Left renal cortex interstitium (tissue), 4 donors: ENCODE measurements around the gene SYT12. TPM values are rescaled to one million over a fixed set of nuclear protein-coding genes. Genes with fewer than 3 reads are reported as not detected.
A peak's percentile ranks its signal among the peaks of the same experiment; 100 is the strongest.

Experiments
- DNase-seq, 4 donors: peaks; one replicate each; pipeline ENCODE4 v3.0.0-alpha.2; 2013; ENCODE audit warnings: low read depth in 4 of 4, low spot score in 2 of 4, missing footprints in 1 of 4
- polyA plus RNA-seq, 4 donors: library from polyadenylated mRNA; unstranded; fragments of 120-200 nt; gene quantifications; one replicate each; pipeline ENCODE4 v1.2.1, GENCODE V29; 2013; ENCODE audit not compliant: insufficient read length in 4 of 4

Gene SYT12
- polyA plus RNA-seq, 4 donors = 0.14 to 0.27 (median 0.17) TPM

- DNase-seq = no peak
These were observed 31.5 kb downstream of the SYT12 start for GRCh38 chr11:67054346-67054835.

- DNase-seq = no peak
These were observed 32.0 kb downstream of the SYT12 start for GRCh38 chr11:67054836-67055523.

GRCh38 chr11:67055812-67056211 is 32.9 kb downstream of the SYT12 start:
- peak in 2 of 4 donors; percentile 47 to 55 for DNase-seq

- no peak for DNase-seq
These were observed 33.6 kb downstream of the SYT12 start, which contains the start of gene RHOD for GRCh38 chr11:67056267-67057204. Gene RHOD (plus strand): TSS chr11:67056847. CDS start chr11:67056903, 56 bp downstream.

- DNase-seq = no peak
These were observed 34.3 kb downstream of the SYT12 start for GRCh38 chr11:67057205-67057672.

- DNase-seq = no peak
These were observed 35.6 kb downstream of the SYT12 start for GRCh38 chr11:67058506-67058905.

GRCh38 chr11:67059671-67060070 is 36.7 kb downstream of the SYT12 start:
- DNase-seq = no peak

GRCh38 chr11:67060111-67060522 is 37.2 kb downstream of the SYT12 start:
- DNase-seq = no peak

GRCh38 chr11:67062526-67063373 is 39.8 kb downstream of the SYT12 start:
- DNase-seq = no peak

- no peak for DNase-seq
These were observed 43.4 kb downstream of the SYT12 start for GRCh38 chr11:67066333-67066709.

GRCh38 chr11:67071420-67072284 is 48.7 kb downstream of the SYT12 start:
- peak in 1 of 4 donors; percentile 52 for DNase-seq

GRCh38 chr11:67072295-67072694 is 49.4 kb downstream of the SYT12 start:
- DNase-seq = no peak

GRCh38 chr11:67073908-67074307 is 51.0 kb downstream of the SYT12 start:
- DNase-seq = no peak

- DNase-seq = no peak
These were observed 53.3 kb downstream of the SYT12 start for GRCh38 chr11:67076202-67076601.

GRCh38 chr11:67079065-67079705 is 56.3 kb downstream of the SYT12 start:
- DNase-seq = no peak

- no peak for DNase-seq
These were observed 59.3 kb downstream of the SYT12 start for GRCh38 chr11:67082071-67082791.

- no peak for DNase-seq
These were observed 60.9 kb downstream of the SYT12 start for GRCh38 chr11:67083786-67084366.

GRCh38 chr11:67085617-67086016 is 62.7 kb downstream of the SYT12 start:
- DNase-seq = no peak
